ENCODE measurements around the gene U2AF1L4.

Gene U2AF1L4, protein sequence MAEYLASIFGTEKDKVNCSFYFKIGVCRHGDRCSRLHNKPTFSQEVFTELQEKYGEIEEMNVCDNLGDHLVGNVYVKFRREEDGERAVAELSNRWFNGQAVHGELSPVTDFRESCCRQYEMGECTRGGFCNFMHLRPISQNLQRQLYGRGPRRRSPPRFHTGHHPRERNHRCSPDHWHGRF

GRCh38 chr19:35745328-35746086 is at the start of gene U2AF1L4, which contains the start of gene PSENEN:
Gene U2AF1L4 (minus strand): TSS chr19:35745418. CDS start chr19:35745391, 27 bp downstream.
Gene PSENEN (plus strand): TSS chr19:35745651. CDS start chr19:35745931, 280 bp downstream.
- peak; percentile 100 for DNase-seq (ENCODE audit: low read depth, low spot score)

GRCh38 chr19:35793381-35794165 is 48.4 kb upstream of the U2AF1L4 start:
- DNase-seq (ENCODE audit: low read depth, low spot score): no peak

DNA sequence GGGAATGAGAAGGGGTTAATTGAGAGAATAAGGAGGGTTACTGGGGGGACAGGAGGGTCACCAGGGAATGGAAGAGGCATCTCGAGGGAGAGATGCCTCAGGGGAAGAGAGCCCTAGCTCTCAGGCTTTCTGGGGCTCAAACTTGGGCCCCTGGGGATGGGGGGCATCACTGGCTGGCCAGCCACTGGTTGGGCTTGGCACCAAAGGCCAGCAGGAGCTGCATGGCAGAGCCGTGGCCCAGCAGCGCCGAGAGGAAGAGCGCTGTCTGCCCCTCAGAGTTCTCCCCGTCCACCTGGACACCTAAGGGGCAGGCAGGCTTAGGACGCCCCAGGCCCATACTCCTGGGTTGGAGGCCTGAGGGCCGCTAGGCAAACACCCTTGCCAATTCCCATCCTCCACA is 47.7 kb upstream of the U2AF1L4 start:
- DNase-seq (ENCODE audit: low read depth, low spot score): no peak

GRCh38 chr19:35792312-35792711 is 47.1 kb upstream of the U2AF1L4 start:
- no peak for DNase-seq (ENCODE audit: low read depth, low spot score)

- DNase-seq (ENCODE audit: low read depth, low spot score): no peak
These were observed 46.6 kb upstream of the U2AF1L4 start for GRCh38 chr19:35791814-35792279.

- no peak for DNase-seq (ENCODE audit: low read depth, low spot score)
These were observed 46.0 kb upstream of the U2AF1L4 start for GRCh38 chr19:35790981-35791813.

- DNase-seq (ENCODE audit: low read depth, low spot score): no peak
These were observed 45.0 kb upstream of the U2AF1L4 start for GRCh38 chr19:35789978-35790944.

GRCh38 chr19:35789195-35789977 is 44.2 kb upstream of the U2AF1L4 start:
- no peak for DNase-seq (ENCODE audit: low read depth, low spot score)

DNA sequence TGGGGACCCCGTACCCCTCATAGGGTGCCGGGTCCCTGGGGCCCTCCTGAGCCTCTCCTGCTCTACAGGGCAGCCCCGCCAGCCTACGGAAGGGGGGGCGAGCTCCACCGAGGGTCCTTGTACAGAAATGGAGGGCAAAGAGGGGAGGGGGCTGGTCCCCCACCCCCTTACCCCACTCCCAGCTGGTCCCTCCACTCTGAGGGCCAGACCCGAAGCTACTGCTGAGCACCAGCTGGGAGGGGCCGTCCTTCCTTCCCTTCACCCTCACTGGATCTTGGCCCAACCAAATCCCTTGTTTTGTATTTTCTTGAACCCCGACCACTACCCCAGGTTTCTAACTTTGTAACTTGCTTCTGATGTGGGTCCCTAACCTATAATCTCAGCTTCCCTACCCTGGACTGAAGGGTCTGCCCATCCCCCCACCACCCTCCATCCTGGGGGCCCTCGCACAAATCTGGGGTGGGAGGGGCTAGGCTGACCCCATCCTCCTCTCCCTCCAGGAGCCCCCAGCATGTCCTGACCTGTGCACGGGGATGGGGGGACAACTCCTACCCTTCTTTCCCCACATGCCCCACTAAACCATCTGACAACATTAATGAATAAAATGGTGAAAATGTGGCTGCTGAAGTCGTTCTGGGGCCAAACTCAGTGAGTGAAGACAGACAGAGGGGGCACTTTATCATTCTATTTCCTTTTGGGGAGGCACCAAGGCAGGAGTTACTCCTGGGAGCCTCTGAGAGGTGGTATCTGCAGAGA is 43.2 kb upstream of the U2AF1L4 start:
- DNase-seq (ENCODE audit: low read depth, low spot score): no peak

DNA sequence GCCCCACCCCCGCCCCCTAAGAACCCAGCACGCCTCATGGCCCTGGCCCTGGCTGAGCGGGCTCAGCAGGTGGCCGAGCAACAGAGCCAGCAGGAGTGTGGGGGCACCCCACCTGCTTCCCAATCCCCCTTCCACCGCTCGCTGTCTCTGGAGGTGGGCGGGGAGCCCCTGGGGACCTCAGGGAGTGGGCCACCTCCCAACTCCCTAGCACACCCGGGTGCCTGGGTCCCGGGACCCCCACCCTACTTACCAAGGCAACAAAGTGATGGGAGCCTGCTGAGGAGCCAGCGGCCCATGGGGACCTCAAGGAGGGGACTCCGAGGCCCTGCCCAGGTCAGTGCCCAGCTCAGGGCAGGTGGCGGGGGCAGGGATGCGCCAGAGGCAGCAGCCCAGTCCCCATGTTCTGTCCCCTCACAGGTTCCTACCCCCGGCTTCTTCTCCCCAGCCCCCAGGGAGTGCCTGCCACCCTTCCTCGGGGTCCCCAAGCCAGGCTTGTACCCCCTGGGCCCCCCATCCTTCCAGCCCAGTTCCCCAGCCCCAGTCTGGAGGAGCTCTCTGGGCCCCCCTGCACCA is 42.1 kb upstream of the U2AF1L4 start:
- no peak for DNase-seq (ENCODE audit: low read depth, low spot score)

DNA sequence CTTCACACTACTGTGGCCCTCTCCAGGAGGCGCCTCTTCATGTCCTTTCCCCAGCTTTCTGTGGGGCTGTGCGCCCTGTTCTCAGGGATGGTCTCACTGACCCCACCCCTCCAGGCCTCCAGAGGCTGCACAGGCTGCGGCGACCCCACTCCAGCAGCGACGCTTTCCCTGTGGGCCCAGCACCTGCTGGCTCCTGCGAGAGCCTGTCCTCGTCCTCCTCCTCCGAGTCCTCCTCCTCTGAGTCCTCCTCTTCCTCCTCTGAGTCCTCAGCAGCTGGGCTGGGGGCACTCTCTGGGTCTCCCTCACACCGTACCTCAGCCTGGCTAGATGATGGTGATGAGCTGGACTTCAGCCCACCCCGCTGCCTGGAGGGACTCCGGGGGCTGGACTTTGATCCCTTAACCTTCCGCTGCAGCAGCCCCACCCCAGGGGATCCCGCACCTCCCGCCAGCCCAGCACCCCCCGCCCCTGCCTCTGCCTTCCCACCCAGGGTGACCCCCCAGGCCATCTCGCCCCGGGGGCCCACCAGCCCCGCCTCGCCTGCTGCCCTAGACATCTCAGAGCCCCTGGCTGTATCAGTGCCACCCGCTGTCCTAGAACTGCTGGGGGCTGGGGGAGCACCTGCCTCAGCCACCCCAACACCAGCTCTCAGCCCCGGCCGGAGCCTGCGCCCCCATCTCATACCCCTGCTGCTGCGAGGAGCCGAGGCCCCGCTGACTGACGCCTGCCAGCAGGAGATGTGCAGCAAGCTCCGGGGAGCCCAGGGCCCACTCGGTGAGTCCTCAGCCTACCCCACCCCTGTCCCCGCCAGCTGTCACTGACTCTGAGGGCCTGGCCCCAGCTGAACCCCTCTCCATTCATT is 41.3 kb upstream of the U2AF1L4 start:
- DNase-seq (ENCODE audit: low read depth, low spot score): no peak

DNA sequence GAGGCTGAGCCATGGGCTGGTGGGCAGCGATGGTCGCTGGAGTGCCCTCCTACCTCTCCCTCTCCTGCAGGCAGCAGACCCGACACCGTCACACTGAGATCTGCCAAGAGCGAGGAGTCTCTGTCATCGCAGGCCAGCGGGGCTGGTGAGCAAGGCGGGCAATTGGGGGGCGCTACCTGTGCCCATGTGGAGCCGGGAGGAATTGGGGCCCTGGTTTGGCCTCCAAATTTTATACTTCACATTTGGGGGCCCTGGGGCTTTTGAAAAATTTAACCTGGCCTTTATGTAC is 40.1 kb upstream of the U2AF1L4 start:
- no peak for DNase-seq (ENCODE audit: low read depth, low spot score)

GRCh38 chr19:35784503-35785338 is 39.5 kb upstream of the U2AF1L4 start:
- no peak for DNase-seq (ENCODE audit: low read depth, low spot score)

- no peak for DNase-seq (ENCODE audit: low read depth, low spot score)
These were observed 38.5 kb upstream of the U2AF1L4 start for GRCh38 chr19:35783469-35784434.

GRCh38 chr19:35782589-35782988 is 37.4 kb upstream of the U2AF1L4 start:
- DNase-seq (ENCODE audit: low read depth, low spot score): no peak

DNA sequence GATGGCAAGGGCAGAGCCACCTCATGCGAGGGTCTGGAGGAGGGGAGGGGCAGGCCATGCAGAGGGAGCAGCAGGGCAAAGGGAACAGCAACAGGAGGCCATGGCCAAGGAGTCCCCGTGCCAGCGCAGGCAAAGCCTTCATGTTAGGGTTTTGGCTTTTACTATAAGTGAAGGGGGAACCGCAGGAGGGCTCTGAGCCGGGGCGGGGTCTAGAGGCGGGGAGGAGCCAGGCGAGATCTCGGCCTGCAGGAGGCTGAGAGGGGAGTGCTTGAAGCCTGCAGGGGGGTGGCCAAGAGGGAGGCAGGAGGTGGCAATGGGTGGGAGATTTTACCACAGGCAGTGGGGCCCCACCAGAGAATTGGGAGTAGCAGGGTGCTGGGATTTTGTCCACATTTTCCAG is 36.4 kb upstream of the U2AF1L4 start:
- DNase-seq (ENCODE audit: low read depth, low spot score): no peak

All from smooth muscle cell of the brain vasculature (primary cell).